ENCODE measurements around the gene TBC1D22A. TPM values are rescaled to one million over a fixed set of nuclear protein-coding genes. Genes with fewer than 3 reads are reported as not detected.

TBC1D22A gene
- total and polyA plus RNA-seq, 10 of the 15 experiments (the other 5 are each of a cell fraction or from before 2014, with no cell fraction given): 0.63 to 44.7 (median 27.4) TPM

GRCh38 chr22:46769191-46769675 lies 6.8 kb downstream of the TBC1D22A start (continued):
- TF ChIP-seq E2F4 (IDR thresholded peaks at IDR 0.05; ENCODE audit: low read depth, low read length) (no peak), STAT1 (conservative IDR thresholded peaks at IDR 0.05) (no peak), RUNX3 (IDR thresholded peaks at IDR 0.05; ENCODE audit: low read length) (peak; percentile 5; the same call in 1 of the 2 replicates), ZNF217 (IDR thresholded peaks at IDR 0.05) (no peak), ZNF24 (IDR thresholded peaks at IDR 0.05) (no peak), DPF2 (IDR thresholded peaks at IDR 0.05) (peak; percentile 29), NRF1 (conservative IDR thresholded peaks at IDR 0.05; ENCODE audit: low read depth, low read length) (peak; percentile 26; the same call in 1 of the 2 replicates), MEF2B (IDR thresholded peaks at IDR 0.05; ENCODE audit: partially characterized antibody, poor library complexity, severe bottlenecking) (no peak), POLR2A (IDR thresholded peaks at IDR 0.05; ENCODE audit: low read depth, low read length) (peak; percentile 31; the same call in 1 of the 2 replicates), MTA3 (IDR thresholded peaks at IDR 0.05; ENCODE audit: borderline replicate concordance, low read length) (no peak), GATAD2B (conservative IDR thresholded peaks at IDR 0.05; ENCODE audit: low read depth) (no peak), IKZF2 (IDR thresholded peaks at IDR 0.05) (peak in 1 of 2 experiments; percentile 41; a peak in 2 of 4 replicates), PAX5 (IDR thresholded peaks at IDR 0.05; ENCODE audit: borderline replicate concordance, low read depth, low read length) (peak; percentile 64; the same call in 1 of the 2 replicates), IKZF1 (conservative IDR thresholded peaks at IDR 0.05) (peak; percentile 40), HDAC6 (IDR thresholded peaks at IDR 0.05; ENCODE audit: unreplicated experiment) (no peak), KDM1A (IDR thresholded peaks at IDR 0.05; ENCODE audit: borderline replicate concordance) (no peak), FOXK2 (IDR thresholded peaks at IDR 0.05) (no peak), TCF3 (IDR thresholded peaks at IDR 0.05; ENCODE audit: borderline replicate concordance, insufficient read depth, low read depth, low read length) (peak; percentile 77)
- TF ChIP-seq, protein P1, sequence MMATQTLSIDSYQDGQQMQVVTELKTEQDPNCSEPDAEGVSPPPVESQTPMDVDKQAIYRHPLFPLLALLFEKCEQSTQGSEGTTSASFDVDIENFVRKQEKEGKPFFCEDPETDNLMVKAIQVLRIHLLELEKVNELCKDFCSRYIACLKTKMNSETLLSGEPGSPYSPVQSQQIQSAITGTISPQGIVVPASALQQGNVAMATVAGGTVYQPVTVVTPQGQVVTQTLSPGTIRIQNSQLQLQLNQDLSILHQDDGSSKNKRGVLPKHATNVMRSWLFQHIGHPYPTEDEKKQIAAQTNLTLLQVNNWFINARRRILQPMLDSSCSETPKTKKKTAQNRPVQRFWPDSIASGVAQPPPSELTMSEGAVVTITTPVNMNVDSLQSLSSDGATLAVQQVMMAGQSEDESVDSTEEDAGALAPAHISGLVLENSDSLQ (IDR thresholded peaks at IDR 0.05): no peak
- TF ChIP-seq, protein P2, sequence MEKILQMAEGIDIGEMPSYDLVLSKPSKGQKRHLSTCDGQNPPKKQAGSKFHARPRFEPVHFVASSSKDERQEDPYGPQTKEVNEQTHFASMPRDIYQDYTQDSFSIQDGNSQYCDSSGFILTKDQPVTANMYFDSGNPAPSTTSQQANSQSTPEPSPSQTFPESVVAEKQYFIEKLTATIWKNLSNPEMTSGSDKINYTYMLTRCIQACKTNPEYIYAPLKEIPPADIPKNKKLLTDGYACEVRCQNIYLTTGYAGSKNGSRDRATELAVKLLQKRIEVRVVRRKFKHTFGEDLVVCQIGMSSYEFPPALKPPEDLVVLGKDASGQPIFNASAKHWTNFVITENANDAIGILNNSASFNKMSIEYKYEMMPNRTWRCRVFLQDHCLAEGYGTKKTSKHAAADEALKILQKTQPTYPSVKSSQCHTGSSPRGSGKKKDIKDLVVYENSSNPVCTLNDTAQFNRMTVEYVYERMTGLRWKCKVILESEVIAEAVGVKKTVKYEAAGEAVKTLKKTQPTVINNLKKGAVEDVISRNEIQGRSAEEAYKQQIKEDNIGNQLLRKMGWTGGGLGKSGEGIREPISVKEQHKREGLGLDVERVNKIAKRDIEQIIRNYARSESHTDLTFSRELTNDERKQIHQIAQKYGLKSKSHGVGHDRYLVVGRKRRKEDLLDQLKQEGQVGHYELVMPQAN (conservative IDR thresholded peaks at IDR 0.05): peak; percentile 35; the same call in 1 of the 2 replicates
- TF ChIP-seq, protein P3, sequence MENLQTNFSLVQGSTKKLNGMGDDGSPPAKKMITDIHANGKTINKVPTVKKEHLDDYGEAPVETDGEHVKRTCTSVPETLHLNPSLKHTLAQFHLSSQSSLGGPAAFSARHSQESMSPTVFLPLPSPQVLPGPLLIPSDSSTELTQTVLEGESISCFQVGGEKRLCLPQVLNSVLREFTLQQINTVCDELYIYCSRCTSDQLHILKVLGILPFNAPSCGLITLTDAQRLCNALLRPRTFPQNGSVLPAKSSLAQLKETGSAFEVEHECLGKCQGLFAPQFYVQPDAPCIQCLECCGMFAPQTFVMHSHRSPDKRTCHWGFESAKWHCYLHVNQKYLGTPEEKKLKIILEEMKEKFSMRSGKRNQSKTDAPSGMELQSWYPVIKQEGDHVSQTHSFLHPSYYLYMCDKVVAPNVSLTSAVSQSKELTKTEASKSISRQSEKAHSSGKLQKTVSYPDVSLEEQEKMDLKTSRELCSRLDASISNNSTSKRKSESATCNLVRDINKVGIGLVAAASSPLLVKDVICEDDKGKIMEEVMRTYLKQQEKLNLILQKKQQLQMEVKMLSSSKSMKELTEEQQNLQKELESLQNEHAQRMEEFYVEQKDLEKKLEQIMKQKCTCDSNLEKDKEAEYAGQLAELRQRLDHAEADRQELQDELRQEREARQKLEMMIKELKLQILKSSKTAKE (IDR thresholded peaks at IDR 0.05; ENCODE audit: low read depth, poor library complexity, severe bottlenecking): no peak
- TF ChIP-seq, protein P4, sequence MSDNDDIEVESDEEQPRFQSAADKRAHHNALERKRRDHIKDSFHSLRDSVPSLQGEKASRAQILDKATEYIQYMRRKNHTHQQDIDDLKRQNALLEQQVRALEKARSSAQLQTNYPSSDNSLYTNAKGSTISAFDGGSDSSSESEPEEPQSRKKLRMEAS (IDR thresholded peaks at IDR 0.05; ENCODE audit: low read depth, low read length): peak; percentile 82

Measured in GM12878 (cell line).